HG02642 (cell line): ENCODE results near the gene MSH3.
"Not testable (repeated sequence)": the region's sequence is repeated elsewhere in the genome, so short reads cannot be mapped to it uniquely, and the experiment has no call there.

ENCODE experiments used
- ATAC-seq: cut with Tn5 transposase; IDR thresholded peaks from one replicate; pipeline ENCODE4 v1.9.1; 2021; ENCODE audit warnings: mild to moderate bottlenecking; ENCODE audit not compliant: unreplicated experiment, poor library complexity

MSH3 gene

GRCh38 chr5:80784451-80784850 is 130.0 kb downstream of the MSH3 start:
- no peak for ATAC-seq

GRCh38 chr5:80789319-80790016 is 135.0 kb downstream of the MSH3 start:
- ATAC-seq, result not testable (repeated sequence)

- no peak for ATAC-seq
Observed at GRCh38 chr5:80790698-80791097, 136.2 kb downstream of the MSH3 start.

- ATAC-seq, result no peak
Observed at GRCh38 chr5:80793354-80793753, 138.9 kb downstream of the MSH3 start.

GRCh38 chr5:80796846-80797245 is 142.4 kb downstream of the MSH3 start:
- no peak for ATAC-seq

DNA sequence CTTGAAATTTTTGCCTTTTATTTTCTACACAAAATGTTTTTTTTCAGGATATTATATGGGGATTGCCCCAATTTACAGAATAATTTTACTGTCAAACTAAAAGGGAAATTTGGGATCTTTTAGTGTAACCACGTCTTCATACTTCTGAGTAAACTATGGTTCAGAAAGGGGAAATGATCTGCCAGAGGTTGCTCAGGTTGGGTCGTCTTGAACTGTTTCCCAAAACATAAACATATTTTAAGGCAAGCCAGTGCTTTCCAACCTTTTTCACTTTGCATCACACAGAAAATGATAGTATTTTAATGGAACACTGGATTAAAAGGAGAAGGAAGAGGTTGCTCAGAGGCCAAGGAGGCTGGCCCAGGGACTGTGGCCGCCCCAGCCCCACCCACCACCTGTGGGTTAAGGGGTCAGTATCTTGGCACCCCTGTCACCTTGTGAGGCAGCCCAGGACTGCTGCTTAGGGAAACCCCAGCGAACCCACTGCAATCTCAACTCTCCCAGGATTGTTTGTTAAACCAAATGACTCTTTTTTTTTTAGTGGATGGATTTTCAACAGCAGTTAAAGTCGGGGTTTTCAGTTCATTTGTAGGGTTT is 143.1 kb downstream of the MSH3 start:
- ATAC-seq, result no peak

DNA sequence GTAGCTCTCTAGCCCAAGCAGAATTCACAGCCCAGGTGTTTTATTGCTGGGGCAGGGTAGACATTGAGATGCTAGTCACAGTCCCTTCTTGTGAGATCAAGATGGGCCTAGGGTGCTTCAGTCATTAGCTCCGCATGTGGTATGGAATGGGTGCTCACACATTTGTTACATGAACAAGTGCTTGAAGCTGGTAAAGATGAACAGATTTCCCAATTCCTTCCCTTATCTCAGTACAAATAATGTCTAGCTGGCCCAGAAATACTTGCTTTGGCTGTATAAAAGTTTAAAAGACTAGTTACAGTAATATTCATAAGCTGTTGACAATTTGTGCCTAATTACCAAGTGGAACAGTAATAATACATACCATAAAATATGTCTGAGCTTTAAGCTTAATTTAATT is 143.7 kb downstream of the MSH3 start:
- no peak for ATAC-seq

DNA sequence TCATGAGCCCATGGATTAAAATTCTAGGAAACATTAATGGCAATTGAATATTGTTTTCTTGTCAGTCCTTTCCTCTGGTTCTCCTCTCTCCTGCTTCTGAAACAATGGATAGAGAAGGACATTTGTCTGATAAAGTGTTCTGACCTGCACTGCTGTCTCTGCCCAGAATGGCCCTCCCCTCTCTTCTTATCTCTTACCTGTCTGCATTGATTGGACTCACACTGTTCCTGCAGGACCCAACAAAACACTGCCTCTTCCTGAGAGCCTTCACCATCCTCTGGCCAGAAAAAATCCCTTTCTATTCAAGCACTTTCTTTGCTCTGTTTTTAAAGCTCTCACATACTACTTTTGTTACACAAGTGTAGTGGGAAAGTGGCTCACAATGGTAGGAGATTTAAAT is 144.2 kb downstream of the MSH3 start:
- no peak for ATAC-seq

- no peak for ATAC-seq
Observed at GRCh38 chr5:80799041-80799440, 144.6 kb downstream of the MSH3 start.

GRCh38 chr5:80799573-80799972 is 145.1 kb downstream of the MSH3 start:
- ATAC-seq, result no peak

DNA sequence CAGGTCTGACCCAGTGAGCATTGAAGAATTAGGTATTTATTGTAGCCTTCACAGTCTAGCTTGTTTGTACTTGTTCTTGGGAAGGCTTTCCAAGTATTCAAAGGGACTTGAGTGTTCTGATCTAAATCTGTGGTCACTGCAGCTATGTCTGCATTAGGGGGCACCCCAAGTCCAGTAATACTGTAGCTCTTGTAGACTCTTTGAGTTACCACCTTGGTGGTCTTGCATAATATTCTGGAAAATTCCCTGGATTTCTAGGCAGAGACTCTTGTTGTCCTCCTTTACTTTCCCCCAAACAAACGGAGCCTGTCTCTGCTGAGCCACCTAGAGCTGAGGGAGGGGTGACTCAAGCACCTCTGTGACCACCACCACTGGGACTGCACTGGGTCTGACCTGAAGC is 149.9 kb downstream of the MSH3 start:
- ATAC-seq, result no peak

GRCh38 chr5:80805038-80805437 is 150.6 kb downstream of the MSH3 start:
- no peak for ATAC-seq

GRCh38 chr5:80806929-80807328 is 152.5 kb downstream of the MSH3 start:
- ATAC-seq, result no peak

- ATAC-seq, result no peak
Observed at GRCh38 chr5:80809451-80809850, 155.0 kb downstream of the MSH3 start.

DNA sequence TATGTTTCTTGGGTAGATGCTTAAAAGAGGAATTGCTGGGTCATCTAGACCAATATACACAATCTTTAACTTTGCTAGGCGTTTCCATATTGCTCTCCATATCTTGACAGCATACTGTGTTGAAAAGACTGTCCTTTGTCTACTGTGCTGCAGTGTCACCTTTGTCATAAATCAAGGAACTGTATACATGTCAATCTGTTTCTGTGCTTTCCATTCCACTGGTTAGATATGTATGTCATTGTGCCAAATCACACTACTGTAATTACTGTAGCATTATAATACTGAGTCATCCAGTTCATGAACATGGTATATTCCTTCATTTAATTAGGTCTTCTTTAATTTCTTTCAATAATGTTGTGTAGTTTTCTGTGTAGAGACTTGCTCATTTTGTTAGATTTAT is 156.0 kb downstream of the MSH3 start:
- ATAC-seq, result no peak

GRCh38 chr5:80816590-80816989 is 162.1 kb downstream of the MSH3 start:
- no peak for ATAC-seq

DNA sequence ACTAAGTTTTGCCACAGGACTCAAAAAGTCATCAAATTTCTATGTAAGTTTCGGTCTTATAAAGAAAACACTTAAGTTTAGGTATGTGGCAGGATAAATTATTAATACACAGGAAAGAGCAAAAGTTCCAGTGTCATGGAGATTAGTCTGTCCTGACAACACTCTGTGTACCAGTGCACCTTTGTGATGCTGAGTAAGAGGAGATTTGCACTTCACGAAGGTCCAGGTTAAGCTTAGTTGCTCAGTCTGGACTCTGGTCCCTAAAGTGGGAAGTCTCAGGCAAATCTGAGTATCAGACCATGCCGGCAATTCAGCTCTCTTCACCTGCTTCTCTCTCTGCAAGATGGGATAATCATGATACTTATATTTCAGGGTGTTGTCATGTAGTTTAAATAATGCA is 166.2 kb downstream of the MSH3 start:
- ATAC-seq, result no peak

DNA sequence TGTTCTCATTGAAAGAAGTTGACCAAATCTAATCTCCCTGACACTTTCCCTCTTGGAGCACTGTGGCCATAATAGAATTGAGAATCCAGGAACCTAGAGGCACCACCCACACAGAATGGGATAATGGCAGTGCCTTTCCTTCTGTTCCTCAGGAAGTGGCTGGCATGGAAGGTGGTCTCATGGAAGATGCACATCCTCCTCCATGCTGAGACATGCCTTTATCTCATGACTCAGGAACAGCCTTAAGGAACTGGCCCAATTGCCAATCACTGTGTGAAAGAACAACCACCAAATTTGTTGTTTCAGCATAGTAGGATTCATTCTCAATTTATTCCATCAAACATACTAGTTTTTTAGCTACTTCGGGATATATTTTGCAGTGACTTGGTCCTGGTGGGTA is 168.2 kb downstream of the MSH3 start:
- no peak for ATAC-seq

GRCh38 chr5:80824159-80824558 is 169.7 kb downstream of the MSH3 start:
- not testable (repeated sequence) for ATAC-seq

- no peak for ATAC-seq
Observed at GRCh38 chr5:80825786-80826460, 171.5 kb downstream of the MSH3 start.

DNA sequence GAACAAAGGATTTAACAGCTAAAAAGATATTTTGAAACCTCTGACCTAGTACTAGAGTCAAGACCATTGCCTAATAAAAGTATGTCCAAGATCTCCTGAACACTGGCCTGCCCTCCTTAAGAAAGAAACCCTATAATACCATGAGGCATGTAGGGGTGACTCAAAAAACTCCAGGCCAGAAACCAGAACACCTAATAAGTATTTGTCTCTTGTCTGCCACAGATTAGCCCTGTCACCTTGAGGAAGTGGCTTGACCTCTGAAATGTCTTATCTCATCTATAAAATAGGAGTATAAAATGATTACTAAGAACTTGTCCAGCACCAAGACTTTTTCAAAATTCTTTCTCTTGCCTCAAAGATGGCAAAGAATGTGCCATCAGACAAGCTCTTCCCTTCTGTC is 180.3 kb downstream of the MSH3 start:
- ATAC-seq, result no peak

DNA sequence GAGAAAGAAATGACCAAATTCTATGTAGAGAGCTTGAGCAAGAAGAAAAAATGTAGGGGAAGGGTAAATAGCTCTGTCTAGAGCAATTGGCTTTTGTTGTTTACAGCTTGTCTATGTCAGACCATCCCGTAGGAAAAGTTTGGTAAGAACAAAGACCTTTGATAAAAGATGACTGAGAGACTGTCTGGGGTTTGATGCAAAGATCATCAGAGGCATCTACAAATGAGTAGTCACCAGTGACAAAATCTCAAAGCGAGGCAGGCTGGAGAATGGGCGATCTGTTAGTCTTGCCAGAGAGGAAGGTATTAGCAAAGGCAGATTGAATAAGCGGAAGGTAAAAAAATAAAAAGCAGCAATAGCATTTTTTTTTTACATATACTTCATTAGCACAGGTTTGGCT is 180.7 kb downstream of the MSH3 start:
- ATAC-seq, result no peak
